ENCODE measurements around the gene ERP29.
"Not testable (repeated sequence)": the region's sequence is repeated elsewhere in the genome, so short reads cannot be mapped to it uniquely, and the experiment has no call there.

ERP29 gene

GRCh38 chr12:112012775-112013600 lies at the start of gene ERP29, which contains the start of gene TMEM116:
ERP29 (plus strand) TSS chr12:112013426; CDS start chr12:112013466, 40 bp downstream.
TMEM116 (minus strand) TSS chr12:112013165; CDS start chr12:112005270, 7,895 bp downstream.
- peak; percentile 89 for DNase-seq

- no peak for DNase-seq
Measured at GRCh38 chr12:111964935-111965334, 48.3 kb upstream of the ERP29 start.

DNA sequence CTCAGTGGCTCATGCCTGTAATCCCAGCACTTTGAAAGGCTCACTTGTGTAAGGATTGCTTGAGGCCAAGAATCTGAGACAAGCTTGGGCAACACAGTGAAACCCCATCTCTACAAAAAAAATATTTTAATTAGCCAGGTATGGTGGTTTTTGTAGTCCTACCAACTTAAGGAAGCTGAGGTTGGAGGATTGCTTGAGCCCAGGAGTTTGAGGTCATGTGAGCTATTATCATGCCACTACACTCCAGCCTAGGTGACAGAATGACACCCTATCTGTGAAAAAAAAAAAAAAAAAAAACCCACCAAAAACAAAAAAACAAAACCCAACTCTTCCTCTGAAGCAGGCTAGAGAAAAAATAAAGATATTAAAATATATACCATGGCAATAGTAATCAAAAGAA lies 41.4 kb upstream of the ERP29 start:
- DNase-seq, result no peak

DNA sequence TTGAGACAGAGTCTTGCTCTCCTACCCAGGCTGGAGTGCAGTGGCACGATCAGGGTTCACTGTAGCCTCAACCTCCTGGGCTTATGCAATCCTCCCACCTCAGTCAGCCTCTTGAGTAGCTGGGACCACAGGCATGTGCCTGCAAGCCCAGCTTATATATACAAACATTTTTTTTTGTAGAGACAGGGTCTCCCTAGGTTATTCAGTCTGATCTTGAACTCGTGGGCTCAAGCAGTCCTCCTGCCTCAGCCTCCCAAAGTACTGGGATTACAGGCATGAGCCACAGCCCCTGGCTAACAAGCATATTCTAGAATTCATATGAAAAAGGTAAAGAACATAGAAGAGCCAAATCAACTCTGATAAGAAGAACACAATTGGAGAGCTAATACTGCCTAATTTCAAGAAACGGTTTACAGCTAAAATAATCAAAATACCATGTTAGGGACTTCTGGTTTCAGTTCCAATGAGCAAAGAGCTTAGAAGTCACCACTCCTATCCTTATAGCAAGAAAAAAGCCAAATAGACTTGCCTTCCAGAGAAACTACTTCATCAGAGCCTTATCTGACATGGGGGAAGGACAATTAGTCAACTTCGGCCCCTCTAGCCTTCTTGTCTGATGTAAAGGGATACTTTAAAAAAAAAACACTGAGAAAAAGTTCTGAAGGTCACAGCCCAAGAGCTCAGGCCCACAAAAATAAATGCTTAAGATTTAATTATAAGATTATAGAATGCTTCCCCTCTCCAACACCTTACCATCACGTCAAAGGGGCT lies 37.9 kb upstream of the ERP29 start:
- DNase-seq, result no peak

DNA sequence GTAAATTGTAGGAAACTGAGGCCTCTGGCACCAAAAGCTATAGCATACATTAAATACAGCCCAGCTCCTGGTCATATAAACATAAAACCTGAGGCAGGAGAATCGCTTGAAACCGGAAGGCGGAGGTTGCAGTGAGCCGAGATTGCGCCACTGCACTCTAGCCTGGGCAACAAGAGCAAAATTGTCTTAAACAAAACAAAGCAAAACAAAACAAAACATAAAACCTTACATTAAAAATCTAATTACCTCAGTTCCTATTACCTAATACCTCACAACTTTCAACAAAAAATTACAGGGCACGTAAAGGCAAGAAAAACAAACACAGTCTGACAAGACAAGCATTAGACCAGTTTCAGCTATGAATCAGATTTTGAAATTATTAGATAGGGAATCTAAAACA lies 36.9 kb upstream of the ERP29 start:
- DNase-seq, result no peak

DNA sequence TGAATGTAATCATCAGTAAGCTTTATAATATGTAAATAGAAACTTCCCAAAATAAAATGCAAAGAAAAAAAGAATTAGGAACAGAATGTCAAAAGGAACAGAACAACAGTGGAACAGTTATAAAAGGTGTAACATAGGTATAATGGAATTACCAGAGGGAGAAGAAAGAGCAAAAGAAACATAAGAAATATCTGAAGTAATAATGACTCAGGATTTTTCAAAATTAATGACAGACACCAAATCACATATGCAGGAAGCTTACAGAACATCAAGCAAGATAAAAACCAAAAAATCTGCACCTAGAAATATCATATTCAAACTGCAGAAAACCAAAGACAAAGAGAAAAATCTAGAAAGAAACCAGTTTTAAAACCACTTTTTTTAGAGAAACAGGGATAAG lies 36.4 kb upstream of the ERP29 start:
- DNase-seq, result no peak

- DNase-seq, result no peak
Measured at GRCh38 chr12:111978545-111978944, 34.7 kb upstream of the ERP29 start.

DNA sequence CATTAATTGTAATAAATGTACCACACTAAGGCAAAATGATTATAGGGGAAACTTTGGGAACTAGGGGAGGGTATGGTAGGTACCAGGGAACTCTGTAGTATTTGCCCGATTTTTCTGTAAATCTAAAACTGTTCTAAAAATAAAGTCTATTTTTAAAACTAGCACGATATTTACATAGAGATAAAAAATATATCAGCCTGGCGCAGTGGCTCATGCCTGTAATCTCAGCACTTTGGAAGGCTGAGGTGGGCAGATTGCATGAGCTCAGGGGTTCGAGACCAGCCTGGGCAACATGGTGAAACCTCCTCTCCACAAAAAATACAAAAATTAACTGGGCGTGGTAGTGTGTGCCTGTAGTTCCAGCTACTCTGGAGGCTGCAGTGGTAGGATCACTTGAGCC lies 32.6 kb upstream of the ERP29 start:
- no peak for DNase-seq

DNA sequence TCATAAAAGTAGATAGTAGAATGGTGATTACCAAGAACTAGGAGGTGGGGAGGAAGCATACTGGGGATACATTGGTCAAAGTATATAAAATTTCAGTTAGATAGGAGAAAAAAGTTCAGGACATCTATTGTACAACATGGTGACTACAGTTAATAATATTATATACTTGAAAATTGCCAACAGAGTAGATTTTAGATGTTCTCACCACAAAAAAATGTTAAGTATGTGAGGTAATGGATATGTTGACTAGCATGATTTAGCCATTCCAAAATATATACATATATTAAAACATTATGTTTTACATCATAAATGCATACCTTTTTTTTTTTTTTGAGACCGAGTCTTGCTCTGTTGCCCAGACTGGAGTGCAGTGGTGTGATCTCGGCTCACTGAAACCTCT lies 31.2 kb upstream of the ERP29 start:
- DNase-seq, result no peak

- no peak for DNase-seq
Measured at GRCh38 chr12:111984820-111985219, 28.4 kb upstream of the ERP29 start.

GRCh38 chr12:111991535-111991934 lies 21.7 kb upstream of the ERP29 start:
- DNase-seq, result no peak

DNA sequence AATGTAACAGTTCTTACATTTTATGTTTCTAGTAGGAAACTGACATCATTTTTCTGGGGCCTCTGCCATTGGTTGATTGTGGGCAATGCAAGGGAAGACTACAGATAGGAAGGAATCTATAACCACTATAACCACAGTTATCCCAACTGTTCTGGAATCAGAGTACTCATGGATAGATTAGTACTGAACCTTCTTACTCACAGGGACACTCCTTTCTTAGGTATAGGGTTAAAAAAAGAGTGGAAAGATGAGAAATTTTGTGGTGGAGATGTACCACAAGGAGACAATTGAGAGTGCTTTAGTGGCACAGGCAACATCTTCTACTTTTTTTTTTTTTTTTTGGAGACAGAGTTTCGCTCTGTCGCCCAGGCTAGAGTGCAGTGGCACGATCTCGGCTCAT lies 21.3 kb upstream of the ERP29 start:
- no peak for DNase-seq

DNA sequence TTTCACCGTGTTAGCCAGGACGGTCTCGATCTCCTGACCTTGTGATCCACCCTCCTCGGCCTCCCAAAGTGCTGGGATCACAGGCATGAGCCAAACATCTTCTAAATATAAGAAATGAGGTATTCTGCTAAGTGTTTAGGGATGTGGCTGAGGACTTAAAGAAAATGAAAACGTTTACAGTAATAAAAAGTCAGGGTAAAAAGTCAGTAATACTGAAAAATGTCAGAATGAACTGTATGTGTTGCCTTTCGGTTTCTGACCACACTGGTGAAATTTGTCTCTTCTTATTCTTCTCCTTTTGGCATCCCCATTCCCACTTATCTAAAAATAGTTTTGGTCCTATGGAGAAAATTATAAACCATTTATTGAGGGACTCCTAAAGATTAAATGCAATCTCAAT lies 20.8 kb upstream of the ERP29 start:
- DNase-seq, result no peak

DNA sequence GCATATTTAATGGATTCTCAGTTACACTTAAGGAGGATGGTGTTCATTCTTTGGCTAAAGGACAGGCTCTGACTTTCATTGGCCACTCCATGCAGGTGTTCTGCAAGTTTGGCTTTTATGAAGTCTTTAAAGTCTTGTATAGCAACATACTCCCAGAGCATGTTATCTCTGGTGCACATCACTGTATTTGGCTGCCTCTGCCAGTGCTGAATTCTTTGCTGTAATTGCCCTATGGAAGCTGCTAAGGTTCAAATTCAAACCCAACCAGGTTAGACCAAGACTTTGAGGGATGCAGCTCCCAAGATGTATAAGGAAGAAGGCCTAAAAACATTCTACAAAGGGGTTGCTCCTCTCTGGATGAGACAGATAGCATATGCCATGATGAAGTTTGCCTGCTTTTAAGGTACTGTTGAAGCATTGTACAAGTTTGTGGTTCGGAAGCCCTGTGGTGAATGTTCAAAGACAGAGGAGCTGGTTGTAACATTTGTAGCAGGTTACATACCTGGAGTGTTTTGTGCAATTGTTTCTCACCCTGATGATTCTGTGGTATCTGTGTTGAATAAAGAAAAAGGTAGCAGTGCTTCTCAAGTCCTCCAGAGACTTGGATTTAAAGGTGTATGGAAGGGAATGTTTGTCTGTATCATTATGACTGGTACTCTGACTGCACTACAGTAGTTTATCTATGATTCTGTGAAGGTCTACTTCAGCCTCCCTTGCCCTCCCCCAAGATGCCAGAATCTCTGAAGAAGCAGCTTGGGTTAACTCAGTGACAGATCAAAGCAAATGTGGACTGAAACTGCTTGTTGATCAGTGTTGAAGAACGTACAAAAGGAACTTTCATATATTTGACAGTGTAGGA lies 19.7 kb upstream of the ERP29 start:
- no peak for DNase-seq

GRCh38 chr12:111994211-111995111 lies 18.8 kb upstream of the ERP29 start:
- DNase-seq, result not testable (repeated sequence)

- no peak for DNase-seq
Measured at GRCh38 chr12:111995782-111996480, 17.3 kb upstream of the ERP29 start.

GRCh38 chr12:111997300-111997699 lies 15.9 kb upstream of the ERP29 start:
- DNase-seq, result no peak

DNA sequence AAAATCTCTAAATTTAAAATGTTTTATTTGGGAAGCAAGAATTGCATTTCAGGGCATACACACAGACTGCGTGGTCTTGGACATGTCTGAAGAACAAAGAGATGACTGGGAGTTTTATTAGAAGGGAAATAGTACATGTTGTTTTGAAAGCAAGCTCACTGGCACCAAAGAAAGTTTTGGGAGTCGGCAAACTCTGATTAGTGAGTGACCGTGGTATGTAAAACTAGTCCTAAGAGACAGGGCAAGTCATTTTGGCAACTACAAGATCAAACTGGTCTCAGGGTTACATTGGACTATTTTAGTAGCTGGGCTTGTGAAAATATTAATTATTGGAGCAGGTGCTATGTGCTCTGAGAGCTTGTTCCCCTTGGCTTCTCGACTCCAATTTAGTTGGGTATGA lies 15.2 kb upstream of the ERP29 start:
- no peak for DNase-seq

GRCh38 chr12:111999129-111999528 lies 14.1 kb upstream of the ERP29 start:
- not testable (repeated sequence) for DNase-seq

DNA sequence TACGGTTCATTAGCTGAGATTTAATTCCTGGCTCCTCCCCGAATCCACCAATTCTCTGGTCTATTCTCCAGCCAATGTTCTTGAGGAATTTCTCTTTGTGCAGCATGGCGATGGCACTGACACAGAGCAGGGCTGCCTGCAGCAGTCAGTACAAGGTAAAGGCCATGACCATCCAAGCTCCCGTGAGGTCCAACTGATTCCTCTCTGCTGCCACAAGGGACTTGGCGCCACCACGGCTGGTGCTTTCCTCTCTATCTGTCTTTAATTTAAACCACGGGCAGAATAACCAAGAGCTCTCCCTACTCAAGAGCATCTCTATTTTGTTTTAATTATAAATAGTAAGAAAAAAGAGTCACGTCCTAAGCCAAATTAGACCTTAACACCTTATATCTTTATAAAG lies 12.4 kb upstream of the ERP29 start:
- no peak for DNase-seq

GRCh38 chr12:112001576-112001975 lies 11.7 kb upstream of the ERP29 start:
- no peak for DNase-seq
